HG02678 (cell line): ENCODE results near the gene DISP2.

Experiments used
- ATAC-seq: cut with Tn5 transposase; IDR thresholded peaks from one replicate; pipeline ENCODE4 v1.9.1; 2021; ENCODE audit warnings: mild to moderate bottlenecking, moderate library complexity; ENCODE audit not compliant: unreplicated experiment

The DISP2 gene

GRCh38 chr15:40357723-40358470 lies at the start of gene DISP2:
Gene DISP2 (plus strand): TSS chr15:40358219. CDS start chr15:40358322, 103 bp downstream.
- ATAC-seq = peak; percentile 89

GRCh38 chr15:40309344-40309862 lies 48.6 kb upstream of the DISP2 start:
- no peak for ATAC-seq

DNA sequence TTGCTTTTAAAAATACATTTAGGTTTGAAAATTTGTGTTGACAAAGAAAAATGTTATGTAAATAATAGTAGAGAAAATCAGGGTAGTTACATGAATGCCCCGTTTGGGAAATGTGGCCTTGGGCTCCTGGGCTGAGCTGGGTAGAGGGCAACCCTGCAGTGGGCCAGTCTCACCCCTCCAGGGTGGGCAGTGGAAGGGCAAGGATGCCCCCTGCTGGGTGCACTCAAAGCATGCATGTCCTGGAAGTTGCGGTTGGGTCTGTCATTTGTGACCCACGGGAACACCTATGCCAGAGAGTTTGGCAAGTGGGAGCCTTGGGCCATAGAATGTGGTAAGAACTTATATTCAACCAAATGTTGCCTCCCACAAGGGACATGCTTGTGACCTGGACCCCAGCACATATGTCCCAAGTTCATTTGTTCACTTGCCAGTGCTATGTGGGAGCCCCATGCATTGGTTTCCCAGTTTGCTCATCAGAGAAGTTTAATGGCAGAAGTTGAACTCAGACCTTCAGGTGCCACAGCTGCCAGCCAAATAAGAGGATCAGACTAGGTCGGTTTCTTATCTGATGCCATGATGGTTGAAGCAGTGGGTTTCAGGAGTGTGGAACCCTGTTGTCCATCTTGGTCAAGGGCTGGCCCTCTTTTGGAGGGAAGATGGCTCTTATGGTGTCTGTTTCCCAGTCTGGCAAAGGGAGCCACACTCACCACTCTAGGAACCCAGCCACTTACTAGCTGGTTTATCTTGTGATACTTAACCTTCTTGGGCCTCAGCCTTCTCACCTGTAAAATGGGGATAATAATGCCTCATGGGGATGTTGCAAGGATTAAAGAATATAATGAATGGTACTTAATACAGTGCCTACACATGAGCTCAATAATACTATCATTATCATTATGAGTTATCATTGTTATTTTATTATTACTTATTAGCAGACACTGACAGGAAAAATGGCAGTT lies 47.7 kb upstream of the DISP2 start:
- no peak for ATAC-seq

DNA sequence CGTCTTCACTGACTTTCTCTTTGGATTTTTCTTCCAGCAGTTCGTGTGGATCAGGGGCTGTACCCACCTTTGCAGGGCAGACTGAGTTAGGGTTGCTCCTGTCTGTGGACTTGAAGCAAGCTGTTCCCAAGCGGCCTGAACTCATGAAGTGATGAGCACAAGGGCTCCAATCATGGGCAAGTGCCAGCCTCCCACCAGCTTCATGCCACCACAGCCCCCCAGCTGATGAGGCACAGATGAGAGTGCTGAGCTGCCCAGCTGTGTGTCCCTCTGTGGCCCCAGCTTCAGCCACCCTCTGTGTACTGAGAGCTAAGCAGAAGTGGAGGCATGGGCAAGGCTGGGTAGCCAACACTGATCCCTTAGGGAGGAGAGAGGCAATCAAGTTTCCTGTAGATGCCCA lies 47.0 kb upstream of the DISP2 start:
- no peak for ATAC-seq

GRCh38 chr15:40312370-40313158 lies 45.5 kb upstream of the DISP2 start:
- no peak for ATAC-seq

- ATAC-seq = no peak
Observed at GRCh38 chr15:40313531-40314398, 44.3 kb upstream of the DISP2 start.

DNA sequence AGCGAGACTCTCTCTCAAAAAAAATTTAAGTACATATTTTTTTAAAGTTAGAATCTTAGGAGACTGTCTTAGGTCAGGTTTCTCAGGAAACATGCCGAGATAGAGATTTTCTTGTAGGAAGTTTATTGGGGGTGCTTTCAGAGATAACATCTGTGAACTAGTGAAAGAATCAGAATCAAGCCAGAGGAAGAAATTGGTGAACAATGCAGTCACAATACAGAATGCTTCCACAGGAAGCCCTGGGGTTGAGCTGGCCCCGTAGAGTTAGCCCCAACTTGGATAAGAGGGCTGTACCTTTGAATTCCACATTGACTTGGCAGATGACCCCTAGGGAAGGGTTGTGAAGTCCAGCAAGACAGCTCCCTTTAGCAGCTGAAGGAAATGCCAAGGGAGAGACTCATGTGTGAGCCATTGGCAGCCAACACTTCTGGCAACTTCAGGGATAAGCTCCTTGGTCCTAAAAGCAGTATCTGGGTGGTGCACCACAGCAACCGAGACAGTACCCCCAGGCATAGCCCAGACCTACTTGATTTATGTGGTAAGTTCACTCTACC lies 43.2 kb upstream of the DISP2 start:
- no peak for ATAC-seq

DNA sequence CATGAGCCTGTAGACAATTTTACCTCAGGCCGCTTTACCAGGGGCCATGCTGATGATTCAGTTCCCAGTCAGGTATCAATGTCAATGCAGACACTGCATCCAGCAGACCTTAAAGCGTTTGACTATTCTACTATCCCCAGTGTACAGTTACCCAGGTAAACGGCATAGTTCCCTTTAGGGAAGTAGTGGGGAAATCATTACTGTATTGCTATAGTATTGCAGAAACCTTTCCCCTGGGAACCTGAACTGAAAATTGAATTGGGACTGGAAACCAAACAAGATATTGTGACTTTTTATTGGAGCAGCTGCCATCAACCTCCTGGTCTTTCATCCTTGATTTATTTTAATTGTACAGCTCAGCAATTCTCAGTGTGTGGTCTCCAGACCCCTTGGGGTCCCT lies 41.1 kb upstream of the DISP2 start:
- no peak for ATAC-seq

DNA sequence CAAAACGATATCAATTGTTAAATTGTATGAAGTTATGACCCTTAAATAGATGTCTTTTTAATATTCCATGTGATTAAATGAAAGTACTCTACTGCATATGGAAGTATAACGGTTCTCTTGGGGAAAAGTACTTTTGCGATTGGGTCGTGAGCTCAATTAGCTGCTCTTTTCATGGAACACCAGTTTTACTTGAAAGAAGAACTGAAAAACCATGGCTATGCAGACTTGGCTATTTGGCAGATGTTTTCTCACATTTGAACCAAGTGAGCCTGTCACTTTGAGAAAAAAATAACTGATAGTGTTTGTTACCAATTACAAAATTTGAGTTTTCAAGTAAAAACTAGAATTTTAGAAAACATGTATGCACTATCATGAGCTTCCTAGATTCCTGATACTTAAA lies 40.4 kb upstream of the DISP2 start:
- no peak for ATAC-seq

DNA sequence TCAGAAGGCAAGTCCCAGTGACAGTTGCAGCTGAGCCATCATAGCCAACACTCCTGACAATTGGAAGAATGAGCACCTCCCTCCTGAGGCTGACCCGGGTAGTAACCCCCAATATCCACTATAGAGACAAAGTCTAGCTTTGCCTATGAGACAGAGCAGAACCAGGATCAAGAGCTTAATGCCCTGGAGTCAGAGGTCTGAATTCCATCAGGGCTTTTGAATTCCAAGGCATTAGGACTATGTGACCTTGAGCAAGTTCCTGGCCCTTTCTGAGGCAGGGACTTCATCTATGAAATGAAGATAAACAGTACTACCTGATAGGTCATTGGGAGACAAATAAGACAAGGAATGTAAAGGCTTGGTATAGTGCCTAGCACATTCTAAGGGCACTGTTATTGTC lies 37.6 kb upstream of the DISP2 start:
- ATAC-seq = no peak

DNA sequence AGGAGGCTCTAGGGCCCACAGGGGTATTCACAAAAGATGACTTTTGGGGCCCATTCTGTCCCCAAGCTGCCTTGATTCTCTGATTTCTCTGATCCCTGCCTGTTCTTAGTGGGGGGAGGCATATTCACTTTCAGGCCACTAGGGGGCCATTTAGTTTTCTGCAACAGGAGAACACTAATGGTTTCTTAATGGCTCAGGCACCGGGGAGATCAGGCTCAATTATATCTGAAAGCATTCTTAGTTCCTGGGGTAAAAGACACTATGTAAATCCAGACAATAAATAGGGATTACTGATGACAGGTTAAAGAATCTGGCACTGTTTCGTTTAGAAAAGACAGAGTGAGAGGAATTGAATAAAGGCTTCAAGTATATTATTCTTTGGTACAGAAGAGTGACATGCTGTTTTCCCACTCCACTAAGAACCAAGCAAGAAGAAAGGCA lies 37.1 kb upstream of the DISP2 start:
- ATAC-seq = no peak

GRCh38 chr15:40322531-40323238 lies 35.3 kb upstream of the DISP2 start:
- ATAC-seq = no peak

GRCh38 chr15:40323239-40323952 lies 34.6 kb upstream of the DISP2 start, which contains the start of gene INAFM2:
Gene INAFM2 (plus strand): TSS chr15:40323692. CDS start chr15:40324056, 364 bp downstream.
- peak; percentile 90 for ATAC-seq

DNA sequence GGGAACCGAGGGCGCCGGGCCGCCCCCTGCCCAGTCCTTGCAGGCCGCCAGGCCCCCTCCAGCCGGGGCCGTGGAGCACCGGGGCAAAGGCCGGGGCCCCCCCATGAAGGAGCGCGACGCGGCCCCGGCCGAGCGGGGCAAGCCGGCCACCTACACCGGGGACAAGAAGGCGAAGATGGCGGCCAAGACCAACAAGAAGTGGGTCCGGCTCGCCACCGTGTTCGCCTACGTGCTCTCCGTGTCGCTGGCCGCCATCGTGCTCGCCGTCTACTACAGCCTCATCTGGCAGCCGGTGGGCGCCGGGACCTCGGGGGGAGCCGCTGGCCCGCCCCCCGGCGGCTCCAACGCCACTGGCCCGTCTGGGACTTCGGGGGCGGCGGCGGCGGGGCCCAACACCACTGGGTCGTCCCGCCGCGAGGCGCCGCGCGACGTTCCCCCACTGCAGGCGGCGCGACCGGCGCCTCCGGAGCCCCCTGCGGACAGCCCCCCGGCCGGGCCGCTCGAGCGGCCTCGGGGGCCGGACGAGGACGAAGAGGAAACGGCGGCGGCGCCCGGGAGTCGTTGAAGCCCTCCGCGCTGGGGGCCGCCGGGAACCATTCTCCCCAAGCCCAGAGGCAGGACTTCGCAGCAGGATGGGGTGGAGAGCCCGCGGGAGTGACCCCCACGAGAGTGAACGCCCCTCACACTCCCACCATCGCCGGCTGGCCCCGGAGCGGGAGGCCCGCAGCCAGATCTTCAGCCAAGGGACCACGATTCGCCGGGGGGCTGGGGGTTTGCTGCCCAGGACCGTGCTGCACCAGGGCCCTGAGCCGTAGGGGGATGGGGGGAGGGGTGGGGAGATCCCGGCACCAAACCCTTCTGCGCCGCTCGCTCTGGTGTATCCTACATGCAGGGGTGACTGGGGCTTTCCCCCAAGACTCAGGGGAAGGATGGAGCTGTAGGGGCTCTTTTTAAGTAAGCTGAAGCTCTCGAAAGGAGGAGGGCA lies 33.8 kb upstream of the DISP2 start:
- ATAC-seq = peak; percentile 7

DNA sequence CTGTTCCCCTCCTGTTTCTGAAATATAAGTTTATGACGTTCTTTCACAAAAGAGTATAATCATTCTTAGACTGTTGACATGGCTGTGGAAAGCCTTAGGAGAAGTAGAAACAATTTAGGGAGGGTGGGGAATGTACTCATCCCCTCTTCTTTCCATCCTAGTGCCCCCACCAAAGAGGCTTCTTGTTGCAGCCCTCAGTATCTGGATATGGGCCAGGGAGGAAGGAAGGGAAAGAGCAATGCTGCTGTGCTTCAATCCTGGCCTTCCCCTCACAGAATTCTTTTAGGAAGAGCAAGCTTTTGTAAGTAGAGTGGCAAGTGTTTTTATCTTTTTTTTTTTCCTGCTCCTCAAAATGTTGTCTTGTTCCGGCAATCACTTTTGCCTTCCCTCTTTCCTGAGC lies 32.8 kb upstream of the DISP2 start:
- ATAC-seq = no peak

DNA sequence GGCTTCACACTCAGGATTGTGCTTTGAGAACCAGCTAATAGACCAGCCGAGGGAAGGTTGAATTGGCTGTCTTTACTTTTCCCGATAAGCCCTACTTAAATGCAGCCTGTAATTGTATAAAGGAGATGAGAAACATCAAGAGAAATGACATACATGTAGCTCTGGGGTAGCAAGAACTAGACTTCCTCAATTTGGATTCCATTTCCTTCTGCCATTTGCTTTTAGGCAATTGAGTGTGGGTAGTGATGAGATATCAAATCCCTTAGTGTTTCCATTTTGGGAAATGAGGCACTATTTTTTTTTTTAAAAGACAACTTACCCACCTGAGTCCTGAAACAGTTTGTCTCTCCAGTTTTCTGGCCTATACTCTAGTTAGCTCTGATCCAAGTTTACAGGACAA lies 32.3 kb upstream of the DISP2 start:
- ATAC-seq = no peak

GRCh38 chr15:40327457-40327856 lies 30.6 kb upstream of the DISP2 start:
- no peak for ATAC-seq
